ENCODE results near the gene NIN. TPM values are rescaled to one million over a fixed set of nuclear protein-coding genes. Genes with fewer than 3 reads are reported as not detected.

NIN gene
- total and polyA plus RNA-seq, 2 of the 4 experiments (the other 2 are of a cell fraction) = 15.2 to 98.4 TPM

DNA sequence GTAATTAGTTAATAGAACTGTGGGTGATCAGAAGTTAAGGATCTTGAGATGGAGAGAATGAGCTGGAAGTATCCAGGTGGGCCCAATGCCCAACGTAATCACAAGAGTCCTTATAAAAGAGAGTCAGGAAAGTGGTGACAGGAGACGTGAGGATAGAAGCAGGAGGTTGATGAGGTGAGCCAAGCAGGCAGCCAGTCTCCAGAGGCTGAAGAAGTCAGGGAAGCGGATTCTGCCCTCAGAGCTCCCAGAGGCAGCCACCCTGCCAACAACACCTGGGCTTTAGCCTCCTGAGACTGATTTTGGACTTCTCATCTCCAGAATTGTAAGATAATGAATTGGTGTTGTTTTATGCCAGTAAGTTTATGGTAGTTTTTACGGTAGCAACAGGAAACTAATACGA, 152.8 kb downstream of the NIN start:
- no CpG with 5 or more reads among the region's 5 CpGs for WGBS, 2 experiments (ENCODE audit: extremely low coverage in 2 of 2, insufficient read length in 1 of 2)
- dilution Hi-C loops (cut with HindIII; ENCODE audit: low sequenced_read_pairs, unreplicated experiment) = no loop called here
- H3K9ac ChIP-seq (ENCODE audit: low read depth, low read length) = no peak overlapping the region
- H3K79me1 ChIP-seq (ENCODE audit: low read depth in 1 of 2, low read length in 2 of 2) = peaks cover 0 to 10% of the 10 kb centered on the region in 2 experiments; a peak in 1 of 4 replicates
- H3K14ac ChIP-seq (replicated peaks; ENCODE audit: low read depth, low read length) = peak overlapping the region; percentile 96
- CTCF ChIA-PET = interaction anchor here (1.1 kb wide), 1 partner anchor 42 kb away, joined by 3 read pairs; no protein-coding TSS in a partner anchor
- POLR2A ChIA-PET (ENCODE audit: unreplicated experiment) = no interaction called here
- peak overlapping the region; percentile 89; the same call in 2 of the 3 replicates for H2BK15ac ChIP-seq (ENCODE audit: low read depth, low read length)
- H2BK5ac ChIP-seq (ENCODE audit: low read depth, low read length, poor library complexity, severe bottlenecking) = peak overlapping the region; percentile 86
- H3K4me2 ChIP-seq (ENCODE audit: low read depth, low read length) = peak overlapping the region; percentile 48; the same call in 1 of the 2 replicates
- BruUV-seq (replicated peaks) = no TSS peak
- H4K91ac ChIP-seq (ENCODE audit: insufficient read depth, low read depth, low read length) = peak overlapping the region; percentile 93
- peak overlapping the region; percentile 99 for H2BK20ac ChIP-seq (ENCODE audit: low read depth, low read length)
- H4K20me1 ChIP-seq (ENCODE audit: insufficient read depth, low read length) = no peaks in the 10 kb centered on the region
- H3K4me1 ChIP-seq (ENCODE audit: control insufficient read depth, insufficient read depth, low read length) = peaks cover 20% of the 10 kb centered on the region
- H3K4ac ChIP-seq (ENCODE audit: low read depth, low read length) = peak overlapping the region; percentile 96
- no peak for ATAC-seq (ENCODE audit: low read depth)
- H4K8ac ChIP-seq (ENCODE audit: low read depth in 2 of 2, low read length in 2 of 2) = peak overlapping the region; percentile 53 to 87
- no peaks in the 10 kb centered on the region for H3K27me3 ChIP-seq (ENCODE audit: control insufficient read depth, insufficient read depth, low read length)
- no peaks in the 10 kb centered on the region for H3K36me3 ChIP-seq (ENCODE audit: control insufficient read depth, insufficient read depth, low read length)
- peak overlapping the region; percentile 73 for H2AK9ac ChIP-seq (replicated peaks; ENCODE audit: low read depth, low read length, poor library complexity)
- peak overlapping the region; percentile 99 for H2BK120ac ChIP-seq (ENCODE audit: low read depth, low read length)
- no peaks in the 10 kb centered on the region for H3K9me3 ChIP-seq (ENCODE audit: control insufficient read depth, insufficient read depth, low read length)
- peak overlapping the region; percentile 29; the same call in 1 of the 2 replicates for H3K56ac ChIP-seq (ENCODE audit: extremely low read depth, insufficient read depth, low read length)
- peak overlapping the region; percentile 72 for H3K18ac ChIP-seq (ENCODE audit: low read depth, low read length)
- intact Hi-C loops (cut with micrococcal nuclease) = no loop called here
- H3K9me1 ChIP-seq (ENCODE audit: insufficient read depth, low read length) = peaks cover 16% of the 10 kb centered on the region
- H3K23ac ChIP-seq (ENCODE audit: low read depth, low read length) = peak overlapping the region; percentile 82
- peak overlapping the region; percentile 56 for H4K5ac ChIP-seq (ENCODE audit: low read depth, low read length)
- H2AFZ ChIP-seq (replicated peaks; ENCODE audit: low read length, poor library complexity) = peak overlapping the region; percentile 60
- no peak overlapping the region for H3K4me3 ChIP-seq (ENCODE audit: insufficient read depth, low read depth, low read length)
- peak overlapping the region; percentile 99 for H2AK5ac ChIP-seq (ENCODE audit: low read depth, low read length)
- peak overlapping the region; percentile 26; the same call in 1 of the 2 replicates for H3K27ac ChIP-seq (ENCODE audit: insufficient read depth, low read length)
- no peak for TF ChIP-seq CEBPB (IDR thresholded peaks at IDR 0.05; ENCODE audit: low read depth, low read length)
- DNase-seq = no peak
- in situ Hi-C loops (cut with MboI; ENCODE audit: low sequenced_read_pairs) = no loop called here
